ELR (cell line): ENCODE results near the gene CAPN3.
"Not testable (repeated sequence)": the region's sequence is repeated elsewhere in the genome, so short reads cannot be mapped to it uniquely, and the experiment has no call there.

Experiments used
- DNase-seq: peaks from one replicate; pipeline ENCODE4 v3.0.0-alpha.2; 2015; ENCODE audit warnings: low read depth

Gene CAPN3

DNA sequence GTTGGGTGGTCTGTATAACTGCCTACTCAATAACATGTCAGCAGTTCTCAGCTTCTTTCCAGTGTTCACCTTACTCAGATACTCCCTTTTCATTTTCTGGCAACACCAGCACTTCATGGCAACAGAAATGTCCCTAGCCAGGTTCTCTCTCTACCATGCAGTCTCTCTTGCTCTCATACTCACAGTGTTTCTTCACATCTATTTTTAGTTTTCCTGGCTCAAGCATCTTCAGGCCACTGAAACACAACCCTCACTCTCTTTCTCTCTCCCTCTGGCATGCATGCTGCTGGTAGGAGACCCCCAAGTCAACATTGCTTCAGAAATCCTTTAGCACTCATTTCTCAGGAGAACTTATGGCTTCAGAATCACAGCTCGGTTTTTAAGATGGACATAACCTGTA lies at the start of gene CAPN3:
TSS of gene CAPN3 (plus strand) at position 253 of the 400 bp plus-strand sequence. CDS start 305 bp downstream, outside the sequence.
- no peak for DNase-seq

DNA sequence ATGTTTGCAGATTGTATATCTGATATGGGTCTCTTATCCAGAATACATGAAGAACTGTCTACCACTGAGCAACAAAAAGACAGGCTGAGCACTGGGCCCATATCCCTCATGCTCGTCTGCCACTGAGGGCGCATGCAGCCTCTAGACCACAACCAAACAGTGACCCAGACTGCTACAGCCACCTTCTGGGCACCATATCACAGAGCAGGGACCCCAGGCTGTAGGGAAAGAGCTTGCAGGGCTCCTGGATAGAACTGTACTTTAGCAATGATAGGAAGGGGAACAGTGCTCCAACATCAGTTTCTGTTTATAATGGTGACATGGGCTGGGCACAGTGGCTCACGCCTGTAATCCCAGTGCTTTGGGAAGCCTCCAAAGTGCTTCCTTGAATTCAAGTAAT lies 45.8 kb upstream of the CAPN3 start:
- DNase-seq, result no peak

DNA sequence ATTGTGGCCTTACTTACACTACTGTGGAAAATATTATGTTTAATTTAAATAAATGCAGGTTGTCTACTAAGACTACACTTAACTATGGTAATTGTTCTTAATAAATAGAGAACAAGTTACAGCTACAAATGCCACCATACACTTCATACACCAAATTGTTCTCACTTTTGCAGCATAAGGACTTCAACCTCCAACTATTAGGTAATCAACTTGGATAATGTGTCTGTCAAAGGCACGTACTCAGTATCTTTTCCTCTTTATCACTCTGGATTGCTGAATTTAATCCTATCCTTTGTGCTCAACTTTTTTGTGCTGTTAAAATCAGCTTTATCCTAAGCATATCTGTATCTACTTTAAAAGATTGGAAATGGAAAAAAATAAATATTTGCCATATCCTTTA lies 44.5 kb upstream of the CAPN3 start:
- no peak for DNase-seq

DNA sequence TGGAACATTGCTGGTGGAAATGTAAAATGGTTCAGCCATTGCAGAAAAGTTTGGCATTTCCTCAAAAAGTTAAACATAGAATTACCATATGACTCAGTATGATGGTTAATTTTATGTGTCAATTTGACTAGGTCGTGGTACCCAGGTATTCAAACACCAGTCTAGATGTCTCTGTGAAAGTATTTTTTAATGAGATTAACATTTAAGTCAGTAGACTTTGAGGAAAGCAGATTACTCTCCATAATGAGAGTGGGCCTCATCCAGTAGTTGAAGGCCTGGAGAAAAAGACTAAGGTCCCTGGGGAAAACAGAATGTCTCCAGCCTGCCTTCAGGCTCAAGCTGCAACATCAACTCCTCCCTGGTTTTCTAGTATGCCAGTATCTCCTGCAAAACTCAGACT lies 43.8 kb upstream of the CAPN3 start:
- DNase-seq, result peak; percentile 36

DNA sequence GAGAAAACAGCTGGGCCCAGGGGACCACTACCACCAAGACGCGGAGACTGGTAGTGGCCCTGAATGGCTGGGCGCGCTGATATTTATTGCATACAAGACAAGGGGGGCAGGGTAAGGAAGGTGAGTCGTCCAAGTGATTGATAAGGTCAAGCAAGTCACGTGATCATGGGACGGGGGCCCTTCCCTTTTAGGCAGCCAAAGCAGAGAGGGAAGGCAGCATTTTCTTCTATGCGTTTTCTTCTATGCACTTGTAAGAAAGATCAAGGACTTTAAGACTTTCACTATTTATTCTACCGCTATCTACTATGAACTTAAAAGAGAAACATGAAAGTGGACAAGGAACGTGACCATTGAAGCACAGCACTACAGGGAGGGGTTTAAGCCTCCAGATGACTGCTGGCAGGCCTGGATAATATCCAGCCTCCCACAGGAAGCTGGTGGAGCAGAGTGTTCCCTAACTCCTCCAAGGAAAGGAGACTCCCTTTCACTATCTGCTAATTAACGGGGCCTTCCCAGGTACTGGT lies 43.0 kb upstream of the CAPN3 start:
- DNase-seq, result not testable (repeated sequence)

DNA sequence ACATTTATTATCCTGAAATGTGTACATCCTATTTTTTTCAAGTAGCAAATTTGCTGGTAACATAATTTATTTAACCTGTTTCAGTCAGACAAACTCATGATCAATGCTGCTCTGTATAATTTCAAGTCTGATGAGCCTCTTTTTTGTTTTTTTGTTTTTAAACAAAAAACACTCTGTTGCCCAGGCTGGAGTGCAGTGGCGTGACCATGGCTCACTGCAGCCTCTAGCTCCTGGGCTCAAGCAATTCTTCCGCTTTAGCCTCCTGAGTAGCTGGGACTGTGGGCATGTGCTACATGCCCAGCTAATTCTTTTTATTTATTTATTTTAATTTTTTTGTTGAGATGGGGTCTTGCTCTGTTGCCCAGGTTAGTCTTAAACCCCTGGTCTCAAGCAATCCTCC lies 40.1 kb upstream of the CAPN3 start:
- no peak for DNase-seq

DNA sequence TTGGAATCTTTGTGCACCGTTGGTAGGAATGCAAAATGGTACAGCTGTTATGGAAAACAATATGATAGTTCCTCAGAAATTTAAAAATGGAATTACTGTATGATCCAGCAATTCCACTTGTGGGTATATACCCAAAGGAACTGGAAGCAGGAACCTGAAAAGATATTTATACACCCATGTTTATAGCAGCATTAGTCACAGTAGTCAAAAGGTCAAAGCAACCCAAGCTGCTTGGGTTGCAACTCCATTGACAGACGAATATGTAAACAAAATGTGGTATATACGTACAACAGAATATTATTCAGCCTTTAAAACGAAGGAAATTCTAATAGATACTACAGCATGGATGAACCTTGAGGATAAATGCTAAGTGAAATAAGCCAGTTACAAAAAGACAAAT lies 35.0 kb upstream of the CAPN3 start:
- peak; percentile 79 for DNase-seq

DNA sequence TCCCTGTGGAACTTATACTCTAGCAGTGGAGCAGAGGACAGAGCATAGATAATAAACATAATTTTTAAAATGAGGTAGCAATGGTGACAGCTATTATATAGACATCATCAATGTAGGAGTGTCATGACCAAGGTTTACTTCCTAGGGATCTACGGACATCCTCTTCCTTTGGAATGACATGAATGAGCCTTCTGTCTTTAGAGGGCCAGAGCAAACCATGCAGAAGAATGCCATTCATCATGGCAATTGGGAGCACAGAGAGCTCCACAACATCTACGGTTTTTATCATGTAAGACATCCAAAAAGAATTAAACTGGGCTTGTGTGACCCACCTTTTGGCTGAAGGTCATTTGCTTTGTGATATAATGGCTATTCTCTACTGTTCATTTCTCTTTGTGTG lies 30.1 kb upstream of the CAPN3 start:
- no peak for DNase-seq

DNA sequence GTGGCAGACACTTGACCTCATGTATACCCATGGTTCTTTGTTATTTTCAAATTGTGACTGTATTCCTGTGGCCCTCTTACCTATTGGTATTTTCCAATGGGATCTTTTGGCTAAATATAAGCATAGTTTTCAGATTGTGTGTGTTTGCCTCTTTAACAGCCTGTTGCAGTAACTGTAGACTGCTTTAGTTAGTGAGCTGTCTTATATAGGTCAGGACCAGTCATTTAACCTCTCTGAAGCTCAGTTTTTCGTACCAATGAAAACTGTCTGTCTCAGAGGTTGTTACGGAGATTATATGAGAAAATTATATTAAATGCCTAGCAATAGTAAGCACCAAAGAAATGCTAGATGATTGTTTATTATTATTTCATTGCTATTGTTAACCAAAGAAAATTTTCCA lies 29.3 kb upstream of the CAPN3 start:
- DNase-seq, result no peak

DNA sequence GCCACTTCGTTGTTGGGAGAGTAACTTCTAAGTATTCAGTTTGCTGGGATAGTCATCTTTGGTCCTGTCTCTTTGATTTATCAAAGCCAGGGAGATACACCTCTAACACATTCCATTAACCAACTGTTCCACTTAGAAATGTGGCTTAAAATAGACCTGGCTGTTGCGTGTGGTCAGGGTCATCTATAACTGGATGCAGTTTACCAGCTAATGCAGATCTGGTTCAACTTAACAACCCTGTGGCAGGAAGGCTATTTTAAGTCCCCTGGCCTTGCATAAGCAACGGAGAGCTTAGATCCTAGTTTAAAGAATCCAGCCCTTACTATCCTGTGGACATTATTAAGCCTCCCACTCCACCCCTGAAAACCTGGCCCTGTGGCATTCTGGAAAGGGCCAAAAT lies 28.1 kb upstream of the CAPN3 start:
- no peak for DNase-seq

DNA sequence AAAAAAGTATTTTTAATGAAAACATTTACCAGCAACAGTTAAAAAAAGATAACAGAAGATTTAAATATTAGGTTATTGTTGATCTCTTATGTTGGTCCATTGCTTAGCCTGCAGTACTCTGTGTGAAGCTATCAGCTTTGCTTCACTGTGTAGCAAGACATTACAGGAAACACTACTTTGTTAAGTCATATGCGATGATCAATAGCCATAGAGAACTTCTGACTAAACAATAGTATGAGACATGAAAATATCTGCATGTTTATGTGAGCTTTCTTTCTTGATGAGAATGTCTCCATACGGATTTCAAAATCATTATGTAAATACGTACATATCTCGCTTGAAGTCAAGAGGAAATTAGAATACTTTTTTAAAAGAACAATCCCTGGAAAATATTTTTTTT lies 27.0 kb upstream of the CAPN3 start:
- peak; percentile 91 for DNase-seq

DNA sequence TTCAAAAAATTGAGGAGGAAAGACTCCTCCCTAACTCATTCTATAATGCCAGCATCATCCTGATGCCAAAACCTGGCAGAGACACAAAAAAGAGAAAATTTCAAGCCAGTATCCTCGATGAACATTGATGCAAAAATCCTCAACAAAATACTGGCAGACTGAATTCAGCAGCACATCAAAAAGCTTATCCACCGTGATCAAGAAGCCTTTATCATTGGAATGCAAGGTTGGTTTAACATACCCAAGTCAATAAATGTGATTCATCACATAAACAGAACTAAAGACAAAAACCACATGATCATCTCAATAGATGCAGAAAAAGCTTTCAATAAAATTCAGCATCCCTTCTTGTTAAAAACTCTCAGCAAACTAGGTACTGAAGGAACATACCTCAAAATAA lies 24.2 kb upstream of the CAPN3 start:
- DNase-seq, result no peak

DNA sequence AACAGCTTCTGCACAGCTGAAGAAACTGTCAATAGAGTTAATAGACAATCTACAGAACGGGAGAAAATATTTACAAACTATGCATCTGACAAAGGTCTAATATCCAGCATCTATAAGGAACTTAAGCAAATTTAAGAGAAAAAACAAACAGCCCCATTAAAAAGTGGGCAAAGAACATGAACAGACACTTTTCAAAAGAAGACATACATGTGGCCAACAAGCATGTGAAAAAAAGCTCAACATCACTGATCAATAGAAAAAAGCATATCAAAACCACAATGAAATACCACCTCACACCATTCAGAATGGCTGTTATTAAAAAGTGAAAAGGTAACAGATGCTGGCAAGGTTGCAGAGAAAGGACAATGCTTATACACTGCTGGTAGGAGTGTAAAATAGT lies 22.7 kb upstream of the CAPN3 start:
- DNase-seq, result not testable (repeated sequence)

DNA sequence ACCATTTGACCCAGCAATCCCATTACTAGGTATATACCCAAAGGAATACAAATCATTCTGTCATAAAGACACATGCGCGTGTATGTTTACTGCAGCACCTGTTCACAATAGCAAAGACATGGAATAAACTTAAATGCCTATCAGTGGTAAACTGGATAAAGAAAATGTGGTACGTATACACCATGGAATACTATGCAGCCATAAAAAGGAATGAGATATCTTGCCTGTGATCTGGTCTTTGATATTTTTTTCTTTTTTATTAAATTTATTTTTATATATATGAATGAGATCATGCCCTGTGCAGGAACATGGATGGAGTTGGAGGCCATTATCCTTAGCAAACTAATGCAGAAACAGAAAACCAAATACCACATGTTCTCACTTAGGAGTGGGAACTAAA lies 22.2 kb upstream of the CAPN3 start:
- DNase-seq, result not testable (repeated sequence)

DNA sequence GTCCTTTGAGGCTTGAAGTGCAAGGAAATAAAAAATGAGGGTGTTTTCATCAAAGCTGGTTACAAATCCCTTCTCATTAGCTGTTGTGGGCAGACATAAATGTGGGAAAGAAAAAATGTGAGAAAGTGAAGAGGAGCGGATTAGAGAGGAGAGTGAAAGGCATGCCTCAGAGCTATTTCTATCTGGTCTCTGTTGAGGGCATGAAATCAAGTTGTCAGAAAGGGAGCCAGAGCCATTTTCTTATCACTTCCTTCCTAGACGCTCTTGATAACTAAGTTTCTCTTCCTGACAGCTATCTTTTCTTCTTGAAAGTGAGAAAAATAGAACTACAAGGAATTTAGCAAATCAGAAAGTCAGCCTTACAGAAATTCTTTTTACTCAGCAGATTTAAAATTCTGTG lies 20.8 kb upstream of the CAPN3 start:
- no peak for DNase-seq

DNA sequence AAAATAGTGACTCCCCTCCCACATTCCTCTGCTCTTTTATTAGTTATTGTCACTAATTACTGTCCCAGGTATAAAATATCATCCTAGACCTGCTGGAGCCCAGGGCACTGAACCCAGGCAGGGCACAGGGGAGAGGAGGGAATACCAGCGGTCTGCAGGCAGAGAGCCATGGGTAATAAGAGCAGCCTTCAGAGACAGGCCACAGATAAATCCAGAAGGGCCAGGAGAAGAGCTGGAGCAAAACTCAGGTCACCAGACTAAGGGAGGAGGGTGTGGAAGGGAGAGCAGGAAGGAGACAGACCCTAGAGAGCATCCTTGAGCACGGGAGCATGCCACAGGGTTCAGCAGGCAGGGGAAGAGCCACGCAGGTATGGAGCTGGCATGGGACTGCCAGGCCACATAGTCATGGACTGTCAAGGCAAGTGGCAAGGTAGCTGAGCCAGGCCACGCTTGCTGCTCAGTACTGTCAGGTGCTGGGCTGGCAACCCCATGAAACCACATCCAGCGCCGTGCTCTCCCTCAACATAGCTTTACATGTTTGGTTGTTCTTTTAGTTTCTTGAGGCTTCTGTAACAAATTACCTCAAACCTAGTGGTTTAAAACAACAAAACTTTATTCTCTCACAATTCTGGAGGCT lies 15.6 kb upstream of the CAPN3 start:
- DNase-seq, result no peak

DNA sequence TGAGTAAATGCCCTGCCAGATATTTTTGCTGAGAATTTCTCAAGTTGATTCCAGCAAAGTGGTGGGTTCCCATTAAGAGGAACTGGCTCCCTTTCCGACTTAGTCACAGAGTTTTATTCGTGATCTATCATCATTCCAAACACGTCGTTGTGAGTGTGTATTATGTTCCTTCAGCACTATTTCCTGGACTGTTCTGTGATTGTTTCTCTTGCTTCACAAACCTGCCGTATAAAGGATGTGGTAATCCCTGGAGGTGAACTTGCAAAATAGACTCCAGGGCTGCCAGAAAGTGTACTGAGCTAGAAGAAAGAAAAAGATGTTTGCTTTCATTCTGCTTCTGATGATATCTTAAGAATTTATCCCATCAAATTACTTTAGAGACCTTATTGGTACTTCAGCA lies 14.5 kb upstream of the CAPN3 start:
- peak; percentile 88 for DNase-seq

DNA sequence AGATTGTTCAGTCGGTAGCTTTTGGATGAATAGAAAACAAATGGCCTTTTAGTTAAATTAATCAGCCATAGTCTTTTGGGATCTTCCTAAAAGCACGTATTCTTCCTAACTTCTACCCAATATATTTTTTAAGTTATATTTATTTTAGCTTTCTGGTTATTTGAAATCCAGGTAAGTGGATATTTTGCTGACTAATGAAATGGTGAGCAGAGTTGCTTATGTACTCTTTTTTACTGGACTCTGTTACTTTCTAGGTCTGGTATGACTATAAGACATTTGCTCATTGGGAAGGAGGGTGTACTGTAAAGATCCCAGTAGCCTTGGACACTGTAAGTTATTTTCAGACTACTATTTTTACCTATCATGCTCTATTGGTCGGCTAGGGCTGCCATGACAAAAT lies 13.8 kb upstream of the CAPN3 start:
- no peak for DNase-seq

DNA sequence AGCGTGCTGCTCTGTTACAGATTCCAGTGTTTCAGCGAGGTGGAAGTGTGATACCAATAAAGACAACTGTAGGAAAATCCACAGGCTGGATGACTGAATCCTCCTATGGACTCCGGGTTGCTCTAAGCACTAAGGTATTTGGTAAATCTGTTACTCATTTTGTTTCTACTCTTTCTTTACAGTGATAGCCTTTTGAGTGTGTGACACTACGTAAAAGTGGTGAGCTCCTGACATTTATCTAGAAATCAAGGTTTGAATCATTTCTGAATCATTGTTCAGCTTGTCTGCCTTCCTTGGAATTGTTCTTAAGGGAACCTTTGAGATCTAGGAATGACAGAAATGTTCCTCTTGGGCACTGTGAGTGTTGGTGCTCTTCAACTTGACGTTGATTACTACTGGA lies 11.2 kb upstream of the CAPN3 start:
- DNase-seq, result peak; percentile 94

DNA sequence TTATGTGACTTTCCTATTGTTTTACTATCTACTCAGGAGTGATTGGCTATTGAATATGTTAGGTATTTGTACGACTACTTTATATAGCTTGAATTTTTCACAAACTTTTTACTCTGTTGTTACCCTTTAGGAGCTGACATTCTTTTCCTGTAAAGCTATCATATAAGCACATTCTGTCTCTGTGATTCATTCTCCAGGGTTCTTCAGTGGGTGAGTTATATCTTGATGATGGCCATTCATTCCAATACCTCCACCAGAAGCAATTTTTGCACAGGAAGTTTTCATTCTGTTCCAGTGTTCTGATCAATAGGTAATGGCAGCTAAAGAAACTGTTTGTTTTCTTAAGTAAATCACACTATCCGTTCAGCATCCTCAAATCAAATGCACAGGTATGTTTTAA lies 10.1 kb upstream of the CAPN3 start:
- DNase-seq, result peak; percentile 80

DNA sequence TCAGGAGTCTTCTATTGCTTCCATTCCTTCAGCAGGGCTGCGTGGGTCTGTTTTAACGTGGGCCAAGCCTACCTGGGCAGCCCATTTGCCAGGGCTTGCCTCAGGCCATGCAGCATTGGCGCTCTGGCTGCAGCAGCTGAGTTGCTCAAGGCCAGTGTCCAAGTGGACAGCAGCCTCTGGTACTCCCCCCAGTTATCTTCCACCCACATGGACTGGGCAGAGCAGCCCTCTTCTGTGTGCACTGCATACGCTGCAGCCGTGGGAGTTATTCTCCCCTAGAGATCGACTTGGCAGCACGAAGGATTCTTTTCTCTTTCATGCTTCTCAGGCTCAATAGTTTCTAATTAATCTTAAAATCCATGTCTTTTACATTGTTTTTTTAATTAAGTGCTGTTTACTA lies 6.9 kb upstream of the CAPN3 start:
- no peak for DNase-seq

DNA sequence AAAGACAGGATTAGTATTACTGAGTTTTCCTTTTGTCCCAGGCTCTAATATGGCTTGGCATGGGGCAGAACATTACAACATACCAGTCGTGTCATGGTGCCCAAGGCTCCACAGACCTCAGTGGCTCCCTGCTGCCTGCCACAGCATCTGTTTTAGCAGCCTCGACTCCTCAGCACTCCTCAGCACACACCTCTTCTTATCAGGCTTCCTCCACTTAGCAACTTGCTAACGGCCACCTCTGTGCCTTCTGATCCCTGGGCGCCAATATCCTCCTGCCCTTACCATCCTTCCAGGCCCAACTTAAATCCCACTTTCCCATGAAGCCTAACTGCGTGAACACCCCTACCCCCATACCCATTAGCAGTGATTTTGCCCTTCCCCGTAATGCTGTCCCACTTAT lies 6.2 kb upstream of the CAPN3 start:
- no peak for DNase-seq

DNA sequence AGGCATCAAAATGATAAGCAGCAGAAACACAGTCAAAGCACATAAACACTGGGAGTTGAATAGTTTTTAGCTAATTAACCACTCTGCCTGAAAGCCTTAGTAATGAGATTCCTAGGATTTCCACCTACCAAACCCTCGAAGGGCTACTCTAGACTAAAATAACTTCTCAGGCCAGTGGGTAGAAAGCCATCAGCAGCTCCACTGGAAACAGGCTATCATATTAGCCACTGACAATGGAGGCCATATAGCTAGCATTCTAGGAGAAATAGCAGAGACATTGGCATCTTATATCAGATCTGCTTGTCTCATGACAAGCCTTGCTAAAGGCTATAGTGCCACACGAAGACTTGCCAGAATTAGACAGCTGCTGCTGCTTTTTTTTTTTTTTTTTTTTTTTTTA lies 4.5 kb upstream of the CAPN3 start:
- DNase-seq, result no peak

DNA sequence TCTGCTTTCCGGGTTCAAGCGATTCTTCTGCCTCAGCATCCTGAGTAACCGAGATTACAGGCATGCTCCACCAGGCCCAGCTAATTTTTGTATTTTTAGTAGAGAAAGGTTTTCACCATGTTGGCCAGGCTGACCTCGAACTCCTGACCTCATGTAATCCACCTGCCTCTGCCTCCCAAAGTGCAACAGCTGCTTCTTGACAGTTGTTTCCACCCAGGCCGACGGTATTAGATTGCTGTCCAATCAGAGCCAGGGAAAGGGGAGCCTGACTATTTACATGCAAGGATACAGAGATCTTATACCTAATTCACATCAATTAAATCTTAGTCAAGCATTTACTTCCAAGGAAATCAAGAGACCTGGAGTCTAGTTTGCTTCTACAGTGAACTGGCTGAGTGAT lies 4.0 kb upstream of the CAPN3 start:
- no peak for DNase-seq

DNA sequence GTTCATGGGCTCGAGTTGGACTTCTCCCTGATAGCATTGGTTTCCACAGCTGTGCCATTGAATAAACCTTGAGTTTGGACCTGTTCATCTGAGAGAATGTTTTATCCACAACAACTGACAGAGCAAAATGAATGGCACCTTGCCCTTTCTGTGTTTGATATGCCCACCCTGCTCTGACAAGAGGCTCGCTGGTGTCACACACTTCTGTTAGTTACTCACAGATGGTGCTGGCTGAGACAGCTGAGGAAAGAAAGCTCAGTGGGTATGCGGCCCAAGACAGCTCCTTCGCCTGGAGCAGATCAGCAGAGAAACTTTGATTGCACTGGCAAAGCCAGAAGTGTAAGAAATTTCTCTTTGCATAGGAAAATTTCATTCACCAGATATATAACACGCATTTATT lies 2.5 kb upstream of the CAPN3 start:
- DNase-seq, result no peak
